NCI-H1092 (cell line): ENCODE results near the gene PCNX2.
"Not testable (repeated sequence)": the region's sequence is repeated elsewhere in the genome, so short reads cannot be mapped to it uniquely, and the experiment has no call there.

Source experiments
- DNase-seq: peaks from one replicate; lab custom pipeline; 2025; lab: John Stamatoyannopoulos, UW

PCNX2 gene

DNA sequence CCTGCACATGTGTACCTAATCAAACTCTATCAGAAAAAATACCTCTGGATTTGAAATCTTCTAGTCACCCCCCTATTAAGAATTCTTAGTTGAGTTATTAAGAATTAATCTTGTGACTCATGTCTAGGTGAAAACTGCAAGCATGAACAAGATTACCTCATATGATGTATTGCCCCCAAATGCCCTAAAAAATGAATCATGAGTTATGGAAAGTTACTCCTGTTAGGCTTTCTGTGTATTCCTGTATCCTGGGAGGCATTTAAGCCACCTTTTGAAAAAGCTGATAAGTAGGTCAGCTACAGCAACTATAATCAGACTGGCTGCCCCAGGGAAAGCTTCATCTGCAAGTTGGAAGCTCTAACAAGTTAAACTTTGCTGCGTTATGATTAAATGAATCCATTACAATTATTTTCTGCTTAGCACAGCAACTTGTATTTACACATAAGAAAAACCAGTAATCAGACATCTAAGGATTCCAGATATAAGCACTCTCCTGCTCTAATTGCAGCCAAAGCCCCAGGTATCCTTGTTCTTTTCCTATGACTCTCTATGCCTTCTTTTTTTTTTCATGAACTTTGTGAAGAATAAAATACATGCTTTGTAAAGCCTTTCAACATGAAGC, 197.5 kb downstream of the PCNX2 start:
- no peak for DNase-seq

DNA sequence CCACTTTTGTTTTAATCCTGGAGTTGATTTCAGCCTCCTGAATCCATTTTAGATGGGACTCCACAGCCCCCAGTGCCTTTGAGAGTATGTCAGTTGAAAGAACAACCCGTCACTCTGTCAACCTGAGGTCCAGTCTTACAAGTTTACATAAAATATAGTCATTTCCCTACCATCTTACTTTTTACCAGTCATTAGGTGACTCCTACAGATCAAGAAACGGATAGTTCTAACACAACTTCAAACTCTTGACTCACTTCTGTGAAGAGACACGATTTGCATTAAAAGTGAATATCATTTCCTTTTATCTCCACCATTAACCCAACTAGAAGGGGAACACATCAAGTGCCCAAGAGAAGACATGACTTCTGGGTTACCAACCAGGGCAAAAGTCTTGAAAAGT, 198.0 kb downstream of the PCNX2 start:
- DNase-seq: no peak

DNA sequence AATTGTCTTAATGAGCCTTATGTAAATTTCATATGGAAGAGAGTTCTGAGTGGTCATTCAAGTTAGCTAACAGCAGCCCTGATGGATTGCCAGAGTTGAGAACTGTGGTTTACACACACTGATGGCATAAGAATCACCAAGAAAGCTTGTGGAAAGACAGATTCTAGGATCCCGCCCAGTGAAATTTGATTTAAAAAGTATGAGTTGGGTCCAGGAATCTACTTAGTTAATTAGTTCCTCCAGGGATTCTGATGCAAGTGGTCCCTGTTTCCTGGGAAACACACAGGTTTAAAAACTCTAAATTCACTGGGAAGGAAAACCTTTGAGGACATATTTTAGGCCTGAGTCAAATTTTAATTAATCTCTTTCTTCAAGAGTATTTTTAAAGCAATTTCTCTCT, 200.8 kb downstream of the PCNX2 start:
- DNase-seq: no peak

DNA sequence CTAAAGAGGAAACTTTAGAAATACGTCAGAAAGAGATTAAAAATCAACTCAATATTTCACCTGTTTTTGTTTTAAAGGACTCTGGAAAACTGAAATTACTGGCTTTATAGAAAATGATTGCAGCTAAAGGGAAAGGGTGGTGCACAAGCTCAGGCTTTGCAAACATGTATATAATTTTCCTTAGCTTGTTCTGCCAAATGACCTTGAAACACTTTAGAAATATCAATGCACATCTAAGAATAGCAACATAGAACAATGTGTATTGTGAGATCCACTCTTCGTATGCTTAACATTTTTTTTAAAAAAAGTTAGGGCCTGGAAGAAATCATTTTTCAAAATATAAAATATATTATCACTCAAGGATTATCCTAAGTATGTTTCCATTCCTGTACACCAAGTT, 201.3 kb downstream of the PCNX2 start:
- no peak for DNase-seq

DNA sequence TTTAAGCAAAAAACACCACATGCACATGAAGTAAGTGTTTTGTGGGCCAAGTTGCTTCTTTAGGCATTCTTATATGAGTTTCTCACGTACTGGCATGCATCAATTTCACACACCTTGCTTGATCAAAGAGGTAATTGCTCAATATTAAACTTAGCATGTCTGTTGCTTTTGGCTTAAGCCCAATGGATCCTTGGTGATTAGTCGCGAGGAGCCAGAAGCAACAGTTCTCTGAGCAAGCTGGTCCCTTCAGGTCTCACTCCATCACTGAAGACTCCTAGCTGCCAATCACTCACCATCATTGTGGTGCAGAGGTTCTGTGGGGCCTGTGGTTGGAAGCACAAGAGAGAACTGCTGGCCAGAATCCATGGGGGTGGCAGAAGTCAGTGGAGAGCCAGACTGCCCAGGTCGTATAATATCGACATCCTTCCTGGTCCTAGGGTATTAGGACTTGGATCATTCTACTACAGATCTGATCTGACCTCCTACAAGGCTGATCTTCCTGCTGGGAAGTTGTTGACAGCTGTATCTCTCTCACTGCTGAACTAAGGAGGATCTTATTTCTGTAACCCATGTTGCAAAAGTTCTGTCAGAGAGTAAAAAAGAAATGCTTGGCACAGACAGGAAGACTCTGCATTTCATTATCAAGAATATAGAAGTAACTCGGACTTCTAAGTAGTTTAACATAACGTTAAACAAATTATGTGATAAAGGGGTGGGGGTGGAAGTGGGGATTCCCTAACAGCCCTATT, 204.6 kb downstream of the PCNX2 start:
- no peak for DNase-seq

DNA sequence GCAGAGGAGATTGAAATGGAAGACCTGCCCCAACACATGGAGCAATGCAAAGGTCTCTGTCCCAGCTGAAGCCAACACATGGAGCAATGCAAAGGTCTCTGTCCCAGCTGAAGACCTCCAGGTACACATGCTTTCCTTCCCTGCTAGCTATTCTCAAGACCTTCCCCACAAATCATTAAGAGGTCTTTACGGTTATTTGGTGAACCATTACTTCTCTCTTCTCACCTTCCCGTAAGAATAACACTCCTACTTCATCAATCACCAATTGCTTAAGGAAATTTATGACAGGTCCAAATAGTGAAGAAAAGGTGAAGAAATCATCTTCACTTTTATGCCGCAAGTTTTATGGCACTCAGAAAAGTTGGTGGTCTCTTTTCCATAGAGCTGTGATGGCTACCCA, 206.3 kb downstream of the PCNX2 start:
- DNase-seq: no peak

DNA sequence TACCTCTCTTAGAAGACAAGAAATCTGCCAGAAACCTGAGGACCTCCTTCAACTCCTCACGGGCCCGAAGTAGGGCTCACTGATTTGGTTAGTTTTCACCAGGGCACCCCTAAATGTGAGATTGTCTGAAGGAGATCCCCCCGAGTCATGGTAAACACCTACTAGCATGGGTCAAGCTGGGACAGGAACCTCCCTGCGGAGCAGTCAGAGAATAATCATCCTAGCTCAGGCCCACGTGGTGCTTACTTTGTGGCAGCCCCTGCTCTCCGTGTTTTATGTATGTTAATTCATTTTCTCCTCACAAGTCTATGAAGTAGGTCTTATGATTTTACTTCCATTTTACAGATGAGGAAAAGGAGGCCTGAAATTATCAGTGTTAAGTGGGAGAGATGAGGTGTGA, 206.9 kb downstream of the PCNX2 start:
- DNase-seq: no peak

DNA sequence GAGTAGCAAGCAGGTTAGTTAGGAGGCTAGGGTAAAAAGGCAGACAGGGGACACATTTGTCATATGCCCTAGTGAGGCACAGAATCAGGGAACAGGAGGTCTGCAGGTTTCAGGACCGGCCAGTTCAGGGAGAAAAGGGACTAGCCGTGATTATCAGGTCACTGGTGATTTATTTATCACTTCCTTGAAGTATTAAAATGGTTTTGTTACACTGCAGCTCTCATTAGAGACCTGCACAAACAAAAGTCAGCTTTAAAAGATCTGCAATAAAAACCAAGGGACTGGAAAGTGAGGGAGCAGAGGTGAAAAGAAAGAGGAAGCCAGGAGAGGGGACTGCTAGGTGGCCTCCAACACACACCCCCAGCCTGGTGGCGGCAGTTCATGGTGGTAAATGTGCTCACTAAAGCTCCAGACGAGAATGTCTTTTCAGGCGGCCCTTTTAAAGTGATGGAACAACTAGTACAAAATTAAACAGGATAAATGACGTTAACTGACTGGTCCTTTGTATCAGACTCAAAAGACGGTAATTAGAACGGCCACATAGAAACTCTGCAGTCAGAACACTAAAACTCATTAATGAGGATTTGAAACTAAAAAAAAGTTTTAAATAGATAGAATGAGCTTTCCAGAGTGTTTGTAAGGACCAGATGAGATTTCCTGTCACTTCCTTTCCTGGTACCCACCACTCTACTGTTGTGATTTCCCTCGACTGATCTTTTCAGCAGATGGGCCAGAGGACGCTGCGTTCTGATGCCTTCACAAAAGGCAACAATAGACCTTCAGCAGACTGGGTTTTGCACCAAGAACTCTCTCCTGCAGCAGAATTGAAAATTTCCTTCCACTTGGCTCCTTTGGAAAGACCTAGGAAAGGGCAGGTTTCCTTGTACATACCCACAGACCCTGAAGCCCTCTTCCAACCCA, 208.3 kb downstream of the PCNX2 start:
- no peak for DNase-seq

DNA sequence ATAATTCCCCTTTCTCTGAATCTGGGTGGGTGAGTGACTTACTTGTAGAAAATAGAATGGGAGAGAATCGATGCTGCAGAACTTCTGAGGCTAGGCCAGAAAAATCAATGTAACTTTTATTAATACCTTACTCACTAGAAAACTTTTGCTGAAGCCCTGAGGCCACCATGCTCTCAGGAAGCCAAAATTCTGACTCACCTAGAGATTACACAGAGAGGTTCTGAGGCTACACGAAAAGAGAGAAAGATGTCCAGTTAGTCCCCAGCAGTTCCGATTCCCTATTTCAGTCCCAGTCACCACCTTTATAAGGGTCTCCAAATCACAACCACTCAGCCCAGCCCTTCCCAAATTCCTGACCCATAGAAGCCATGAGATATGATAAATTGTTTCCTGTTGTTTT, 210.0 kb downstream of the PCNX2 start:
- DNase-seq: no peak

DNA sequence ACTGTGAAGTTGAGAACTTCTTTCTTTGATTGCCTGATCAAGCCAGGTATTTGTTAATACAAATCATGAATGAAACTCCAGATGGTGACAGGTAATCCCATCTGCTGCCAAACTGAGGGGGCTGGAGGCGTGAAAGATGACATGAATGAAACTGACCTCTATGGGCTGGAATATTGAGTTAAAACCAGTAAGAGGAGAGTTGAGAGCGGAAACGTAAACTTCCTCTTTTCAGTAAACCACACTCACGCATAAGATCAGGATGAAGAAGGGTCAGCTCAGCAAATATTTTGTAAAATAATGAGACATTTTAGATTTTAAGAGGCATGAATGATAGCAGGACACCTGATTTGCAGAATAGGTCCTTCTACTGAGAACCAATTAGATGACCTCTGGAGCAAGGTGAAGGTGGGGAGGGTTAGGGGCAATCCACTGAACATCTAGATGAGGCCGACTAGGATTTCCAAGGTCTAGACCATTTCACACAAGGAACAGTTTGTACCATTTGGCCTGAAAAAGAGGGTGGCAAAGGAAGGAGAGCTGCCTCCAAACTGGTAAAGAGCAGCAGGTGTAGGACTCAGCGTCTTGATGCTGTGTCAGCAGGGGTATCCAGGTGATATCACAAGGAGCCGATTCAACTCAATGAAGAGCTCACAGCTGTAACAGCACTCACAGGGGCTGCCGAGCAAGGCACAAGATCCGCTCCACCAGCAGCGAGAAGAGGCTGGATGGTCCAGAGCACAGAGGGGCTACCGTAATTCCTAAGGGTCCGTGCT, 212.6 kb downstream of the PCNX2 start:
- DNase-seq: no peak

DNA sequence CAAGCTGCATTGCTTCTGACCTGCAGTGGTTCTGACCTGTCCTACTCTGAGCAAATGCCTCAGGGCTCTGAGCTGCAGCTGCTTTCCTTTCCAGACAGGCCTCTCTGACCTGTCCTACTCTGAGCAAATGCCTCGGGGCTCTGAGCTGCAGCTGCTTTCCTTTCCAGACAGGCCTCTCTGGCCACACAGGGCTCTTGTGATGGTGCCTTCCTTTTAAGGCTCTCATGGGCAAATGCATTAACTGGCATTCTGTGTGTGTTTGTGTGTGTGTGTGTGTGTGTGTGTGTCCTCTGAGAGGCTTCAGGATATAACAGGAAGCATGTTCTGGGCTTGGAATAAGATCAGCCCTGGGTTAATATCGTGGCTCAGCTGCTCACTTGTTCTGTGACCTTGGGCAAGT, 213.8 kb downstream of the PCNX2 start:
- DNase-seq: no peak

DNA sequence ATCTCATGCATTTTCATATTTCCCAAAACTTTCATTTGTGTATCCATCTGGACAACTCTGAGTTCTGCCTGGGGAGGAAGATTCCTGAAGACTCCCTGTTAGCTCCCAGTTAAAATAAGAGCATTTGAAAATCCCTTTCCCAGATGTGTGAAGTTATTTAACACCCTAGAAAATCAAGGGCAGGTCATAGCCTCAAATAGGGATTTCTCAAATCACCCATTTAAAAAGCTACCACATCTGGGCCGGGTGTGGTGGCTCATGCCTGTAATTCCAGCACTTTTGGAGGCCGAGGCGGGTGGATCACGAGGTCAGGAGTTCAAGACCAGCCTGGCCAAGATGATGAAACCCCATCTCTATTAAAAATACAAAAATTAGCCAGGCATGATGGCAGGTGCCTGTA, 214.7 kb downstream of the PCNX2 start:
- not testable (repeated sequence) for DNase-seq

DNA sequence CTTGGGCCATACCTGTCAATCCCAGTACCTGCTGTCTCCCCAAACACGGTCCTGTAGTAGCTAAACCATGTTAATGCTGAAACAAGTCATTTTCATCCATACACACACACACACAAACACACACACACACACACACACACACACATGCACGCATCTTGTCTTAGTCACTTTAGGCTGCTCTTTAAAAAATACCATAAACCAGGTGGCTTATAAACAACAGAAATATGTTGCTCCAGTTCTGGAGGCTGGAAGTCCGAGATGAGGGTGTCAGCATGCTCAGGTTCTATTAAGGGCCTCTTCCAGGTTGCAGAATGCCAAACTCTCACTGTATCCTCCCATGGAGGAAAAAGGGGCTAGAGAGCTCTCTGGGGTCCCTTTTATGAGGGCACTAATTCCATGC, 215.2 kb downstream of the PCNX2 start:
- no peak for DNase-seq

DNA sequence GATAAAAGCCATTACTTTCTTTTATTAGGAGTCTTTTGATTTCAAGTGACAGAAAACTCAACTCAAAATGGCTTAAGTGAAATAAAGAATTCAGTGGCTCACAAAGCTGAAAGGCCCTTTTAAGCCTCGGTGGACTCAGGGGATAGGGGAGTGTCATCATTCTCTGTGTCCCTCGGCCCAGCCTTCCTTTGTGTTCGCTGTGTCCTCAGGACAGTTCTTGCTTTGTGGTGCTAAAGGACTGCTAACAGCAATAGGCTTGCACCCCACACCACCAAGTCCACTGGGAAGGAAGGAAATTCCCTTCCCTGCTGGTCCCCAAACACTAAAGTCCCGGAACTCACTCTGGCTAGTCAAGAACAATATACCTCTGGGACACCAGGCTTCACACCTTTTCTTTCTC, 216.0 kb downstream of the PCNX2 start:
- no peak for DNase-seq

DNA sequence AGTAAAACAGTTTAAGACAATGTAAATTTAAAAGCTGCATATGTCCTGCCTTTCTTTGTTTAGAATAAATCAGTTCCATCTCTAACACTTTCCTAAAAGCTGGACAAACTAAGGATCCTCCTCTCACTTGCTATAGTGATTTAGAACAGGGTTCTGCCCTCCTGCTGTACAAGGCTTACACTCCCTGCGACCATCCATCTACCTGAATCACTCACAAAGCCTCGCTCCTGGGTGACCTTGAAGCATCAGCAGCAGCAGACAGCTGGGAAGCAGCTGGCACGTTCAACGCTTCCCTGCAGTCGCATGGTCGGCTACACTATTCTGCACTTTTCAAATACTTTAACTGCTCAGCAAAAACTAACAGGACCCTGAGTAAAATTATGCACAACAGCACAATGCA, 217.1 kb downstream of the PCNX2 start:
- DNase-seq: no peak

DNA sequence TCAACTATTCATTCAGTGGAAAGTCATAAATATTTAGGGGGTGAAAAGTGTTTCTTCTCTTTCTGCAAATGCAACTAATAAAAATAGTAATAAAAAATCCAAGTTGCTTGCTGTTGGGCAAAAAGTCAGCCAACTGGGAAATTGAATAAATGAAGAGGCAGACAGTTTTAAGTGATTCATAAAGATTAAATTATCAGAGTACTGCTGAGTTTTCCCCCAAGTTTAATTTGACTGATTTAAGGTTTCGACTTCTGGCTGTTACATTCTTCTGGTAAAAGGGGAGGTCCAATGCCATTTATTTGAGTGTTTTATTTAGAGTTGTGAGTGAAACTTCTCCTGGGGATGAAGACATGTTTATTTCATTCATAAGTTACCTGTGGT, 219.6 kb downstream of the PCNX2 start:
- DNase-seq: no peak

DNA sequence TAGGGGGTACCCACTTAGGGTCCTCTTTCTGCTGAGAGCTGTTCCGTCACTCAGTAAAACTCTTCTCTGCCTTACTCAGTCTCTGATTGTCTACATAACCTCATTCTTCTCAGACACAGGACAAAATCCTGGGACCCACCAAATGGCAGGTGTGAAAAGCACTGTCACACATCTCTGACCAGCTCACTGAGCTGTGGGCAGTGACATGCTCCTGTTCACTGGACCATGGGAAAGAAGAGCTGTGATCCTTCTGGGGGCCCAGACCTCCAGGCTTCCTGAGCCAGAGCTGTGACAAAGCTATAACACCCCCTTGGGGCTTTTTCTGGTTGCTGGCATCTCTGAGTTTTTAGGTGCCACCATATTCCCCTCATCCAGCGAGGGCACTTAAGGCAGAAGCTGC, 229.4 kb downstream of the PCNX2 start:
- DNase-seq: no peak

DNA sequence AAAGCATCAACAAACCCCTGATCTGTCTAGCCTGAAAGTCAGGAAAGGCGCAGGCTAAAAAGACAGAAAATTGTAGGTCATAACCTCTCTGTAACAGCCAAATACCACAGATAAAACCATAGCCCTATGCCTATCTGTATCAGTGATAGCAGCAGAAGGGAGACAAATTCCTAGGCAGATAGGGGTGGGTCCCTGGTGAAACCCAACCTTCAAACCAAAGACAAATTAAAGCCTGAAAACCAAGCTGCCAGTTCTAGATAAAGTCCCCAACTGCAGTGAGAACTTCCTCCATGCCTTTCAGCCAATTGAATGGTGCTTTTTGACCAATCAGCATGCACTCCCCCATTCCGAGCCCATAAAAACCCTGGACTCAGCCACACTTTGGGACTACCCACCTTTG, 229.8 kb downstream of the PCNX2 start:
- DNase-seq: no peak

DNA sequence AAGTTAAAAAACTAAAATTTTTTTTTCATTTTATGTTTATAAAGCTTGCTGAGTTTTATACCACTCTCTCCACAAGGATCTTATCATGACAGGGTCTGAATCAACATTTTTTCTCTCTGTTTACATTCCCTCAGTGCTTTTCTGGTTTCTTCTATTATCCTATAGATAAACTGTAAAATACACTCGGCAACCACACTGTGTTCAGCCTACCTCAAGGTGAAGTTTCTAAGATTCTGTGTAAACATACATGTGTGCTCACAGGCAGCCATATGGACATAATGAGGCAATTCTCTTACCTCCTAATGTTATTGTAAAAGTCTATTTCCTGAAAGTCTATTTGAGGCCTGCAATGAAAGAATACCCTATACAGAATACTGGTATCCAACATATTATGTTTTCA, 230.5 kb downstream of the PCNX2 start:
- no peak for DNase-seq

DNA sequence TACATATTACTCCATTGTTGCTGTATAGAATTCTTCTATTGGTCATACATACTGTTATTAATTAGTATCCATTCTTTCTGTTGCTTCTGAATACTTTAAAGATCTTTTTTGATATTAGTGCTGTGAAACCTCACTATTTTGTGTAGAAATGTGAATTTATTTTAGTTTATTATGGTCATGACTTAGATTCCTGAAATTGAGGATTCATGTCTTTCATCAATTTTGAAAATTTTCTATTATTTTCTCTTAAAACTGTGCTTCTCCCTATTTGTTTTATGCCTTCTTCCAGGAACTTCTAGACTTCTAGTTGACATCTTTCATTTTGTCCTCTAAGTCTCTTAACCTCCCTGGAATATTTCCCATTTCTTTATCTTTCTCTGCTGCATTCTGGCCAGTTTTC, 232.1 kb downstream of the PCNX2 start:
- DNase-seq: no peak

DNA sequence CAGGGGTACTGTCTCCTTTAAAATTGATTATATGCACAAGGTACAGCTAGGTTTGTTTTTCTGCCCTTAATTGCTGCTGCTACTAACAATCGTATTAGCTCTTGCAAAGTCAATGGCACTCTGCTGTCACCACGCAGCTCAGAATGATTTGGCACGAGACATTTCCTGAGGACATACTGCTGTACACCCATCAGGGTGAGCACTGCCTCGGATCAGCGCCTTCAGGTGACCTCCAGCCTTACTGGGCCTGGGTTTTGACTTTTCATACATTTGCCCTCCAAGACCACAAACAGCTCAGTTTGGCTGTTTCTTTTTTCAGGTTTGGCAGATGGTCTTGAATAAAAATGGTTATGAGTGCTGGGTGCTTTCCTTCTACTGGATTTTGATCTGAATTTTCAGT, 234.3 kb downstream of the PCNX2 start:
- DNase-seq: no peak

DNA sequence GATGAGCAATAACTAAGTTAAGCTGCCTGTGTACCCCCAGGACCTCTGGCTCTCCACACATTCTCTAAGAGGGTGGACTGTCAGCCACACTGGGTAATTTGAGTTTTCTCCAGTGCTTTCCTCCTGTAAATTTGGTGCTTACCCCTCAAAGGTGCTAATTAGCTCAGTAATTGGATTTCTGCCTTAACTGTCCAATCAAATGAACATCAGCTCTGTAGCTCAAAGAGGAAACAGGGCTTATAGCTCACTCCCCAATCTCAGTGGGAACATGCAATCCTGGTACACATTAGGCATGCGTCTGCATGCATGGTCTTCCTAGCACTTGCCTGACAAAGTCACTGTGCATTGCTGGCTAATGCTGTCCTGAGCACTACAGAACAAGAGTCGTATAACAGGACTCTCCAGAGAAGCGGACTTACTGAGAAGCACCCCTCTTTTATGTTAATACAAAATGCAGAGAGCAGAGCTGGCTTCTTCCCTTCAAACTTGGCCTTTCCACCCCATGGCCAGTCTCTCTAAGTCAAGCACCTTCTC, 235.0 kb downstream of the PCNX2 start:
- no peak for DNase-seq
